ENCODE data around the gene TBCD. TPM values are rescaled to one million over a fixed set of nuclear protein-coding genes. Genes with fewer than 3 reads are reported as not detected.

The TBCD gene
- total and polyA plus RNA-seq, 2 donors (not counting 1 experiment from before 2014, with no cell fraction given), result 22.1 to 36.7 TPM

DNA sequence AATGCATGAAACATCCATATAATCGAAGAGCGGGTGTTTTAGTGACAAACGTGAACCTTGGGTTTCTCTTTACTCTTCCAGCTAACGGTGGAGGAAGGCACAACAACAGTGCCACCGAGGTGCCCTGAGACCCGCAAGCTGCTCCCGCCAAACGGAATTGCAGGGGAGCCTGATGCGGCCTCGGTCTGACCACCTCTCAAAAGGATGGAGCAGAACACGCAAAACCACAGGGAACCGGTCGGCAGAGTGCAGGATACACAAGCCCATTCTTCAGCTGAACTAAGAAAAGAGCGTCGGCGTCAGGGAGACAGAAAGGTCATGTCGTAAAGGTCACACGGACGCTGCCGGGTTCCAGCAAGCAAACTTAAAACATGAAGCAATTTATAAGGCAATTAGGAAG, 197.5 kb downstream of the TBCD start:
- H3K9ac ChIP-seq (ENCODE audit: insufficient read depth, low read length), result no peak overlapping the region
- H3K4me2 ChIP-seq (ENCODE audit: extremely low read depth, insufficient read depth, low read length), result no peak overlapping the region
- TF ChIP-seq EZH2 (IDR thresholded peaks at IDR 0.05; ENCODE audit: low read length, missing control alignments), result no peak
- TF ChIP-seq, protein P1, sequence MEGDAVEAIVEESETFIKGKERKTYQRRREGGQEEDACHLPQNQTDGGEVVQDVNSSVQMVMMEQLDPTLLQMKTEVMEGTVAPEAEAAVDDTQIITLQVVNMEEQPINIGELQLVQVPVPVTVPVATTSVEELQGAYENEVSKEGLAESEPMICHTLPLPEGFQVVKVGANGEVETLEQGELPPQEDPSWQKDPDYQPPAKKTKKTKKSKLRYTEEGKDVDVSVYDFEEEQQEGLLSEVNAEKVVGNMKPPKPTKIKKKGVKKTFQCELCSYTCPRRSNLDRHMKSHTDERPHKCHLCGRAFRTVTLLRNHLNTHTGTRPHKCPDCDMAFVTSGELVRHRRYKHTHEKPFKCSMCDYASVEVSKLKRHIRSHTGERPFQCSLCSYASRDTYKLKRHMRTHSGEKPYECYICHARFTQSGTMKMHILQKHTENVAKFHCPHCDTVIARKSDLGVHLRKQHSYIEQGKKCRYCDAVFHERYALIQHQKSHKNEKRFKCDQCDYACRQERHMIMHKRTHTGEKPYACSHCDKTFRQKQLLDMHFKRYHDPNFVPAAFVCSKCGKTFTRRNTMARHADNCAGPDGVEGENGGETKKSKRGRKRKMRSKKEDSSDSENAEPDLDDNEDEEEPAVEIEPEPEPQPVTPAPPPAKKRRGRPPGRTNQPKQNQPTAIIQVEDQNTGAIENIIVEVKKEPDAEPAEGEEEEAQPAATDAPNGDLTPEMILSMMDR (conservative IDR thresholded peaks at IDR 0.05 in 1 of 2, IDR thresholded peaks at IDR 0.05 in 1 of 2; ENCODE audit: low read depth in 1 of 2, low read length in 2 of 2), result no peak
- peaks cover 2% of the 10 kb centered on the region for H3K36me3 ChIP-seq (ENCODE audit: control insufficient read depth, insufficient read depth, low read length)
- H3K27ac ChIP-seq (ENCODE audit: insufficient read depth, low read length), result no peak overlapping the region
- no peak overlapping the region for H3K4me3 ChIP-seq (replicated peaks in 1 of 4; ENCODE audit: control extremely low read depth in 1 of 4, insufficient read depth in 1 of 4, low read depth in 3 of 4, low read length in 4 of 4)
- no peaks in the 10 kb centered on the region for H4K20me1 ChIP-seq (ENCODE audit: control insufficient read depth, extremely low read depth, insufficient read depth, low read length)
- no peak overlapping the region for H2AFZ ChIP-seq (ENCODE audit: low read length)
- DNase-seq (ENCODE audit: low read depth in 2 of 2), result no peak
- no peaks in the 10 kb centered on the region for H3K9me3 ChIP-seq (ENCODE audit: control insufficient read depth, insufficient read depth, low read depth, low read length)
- no peaks in the 10 kb centered on the region for H3K79me2 ChIP-seq (ENCODE audit: control insufficient read depth, insufficient read depth, low read length)
- no peaks in the 10 kb centered on the region for H3K4me1 ChIP-seq (ENCODE audit: control insufficient read depth, extremely low read depth, insufficient read depth, low read length)
- no peaks in the 10 kb centered on the region for H3K27me3 ChIP-seq (ENCODE audit: control insufficient read depth, insufficient read depth, low read length)

DNA sequence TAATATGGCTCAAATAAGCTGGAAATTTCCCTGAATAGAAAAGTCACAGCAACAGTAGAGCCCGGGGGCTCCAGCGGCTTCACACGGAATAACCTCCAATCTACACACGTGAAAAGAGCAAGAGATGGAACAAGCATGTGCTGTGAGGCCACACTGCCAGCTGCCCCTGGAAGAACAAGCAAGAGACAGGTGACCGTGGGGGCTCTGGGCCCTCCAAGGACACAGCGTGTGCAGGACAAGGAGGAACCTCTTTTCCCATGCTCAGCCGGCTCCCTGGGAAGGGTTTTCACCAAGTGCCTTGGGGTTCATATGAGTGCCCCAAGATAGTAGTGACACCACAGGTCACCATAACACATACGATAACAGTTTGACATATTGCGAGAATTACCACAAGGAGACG, 198.1 kb downstream of the TBCD start:
- Histone ChIP-seq H3K79me2 (ENCODE audit: control insufficient read depth, insufficient read depth, low read length) (no peaks in the 10 kb centered on the region), H3K9ac (ENCODE audit: insufficient read depth, low read length) (no peak overlapping the region), H3K27me3 (ENCODE audit: control insufficient read depth, insufficient read depth, low read length) (no peaks in the 10 kb centered on the region), H3K4me3 (replicated peaks in 1 of 4; ENCODE audit: control extremely low read depth in 1 of 4, insufficient read depth in 1 of 4, low read depth in 3 of 4, low read length in 4 of 4) (no peak overlapping the region), H2AFZ (ENCODE audit: low read length) (no peak overlapping the region), H3K4me1 (ENCODE audit: control insufficient read depth, extremely low read depth, insufficient read depth, low read length) (no peaks in the 10 kb centered on the region), H4K20me1 (ENCODE audit: control insufficient read depth, extremely low read depth, insufficient read depth, low read length) (no peaks in the 10 kb centered on the region), H3K9me3 (ENCODE audit: control insufficient read depth, insufficient read depth, low read depth, low read length) (no peaks in the 10 kb centered on the region), H3K27ac (ENCODE audit: insufficient read depth, low read length) (no peak overlapping the region), H3K36me3 (ENCODE audit: control insufficient read depth, insufficient read depth, low read length) (no peaks in the 10 kb centered on the region), H3K4me2 (ENCODE audit: extremely low read depth, insufficient read depth, low read length) (no peak overlapping the region)
- no peak for DNase-seq (ENCODE audit: low read depth in 2 of 2)
- no peak for TF ChIP-seq EZH2 (IDR thresholded peaks at IDR 0.05; ENCODE audit: low read length, missing control alignments)
- TF ChIP-seq, protein P1 (conservative IDR thresholded peaks at IDR 0.05 in 1 of 2, IDR thresholded peaks at IDR 0.05 in 1 of 2; ENCODE audit: low read depth in 1 of 2, low read length in 2 of 2), result no peak

DNA sequence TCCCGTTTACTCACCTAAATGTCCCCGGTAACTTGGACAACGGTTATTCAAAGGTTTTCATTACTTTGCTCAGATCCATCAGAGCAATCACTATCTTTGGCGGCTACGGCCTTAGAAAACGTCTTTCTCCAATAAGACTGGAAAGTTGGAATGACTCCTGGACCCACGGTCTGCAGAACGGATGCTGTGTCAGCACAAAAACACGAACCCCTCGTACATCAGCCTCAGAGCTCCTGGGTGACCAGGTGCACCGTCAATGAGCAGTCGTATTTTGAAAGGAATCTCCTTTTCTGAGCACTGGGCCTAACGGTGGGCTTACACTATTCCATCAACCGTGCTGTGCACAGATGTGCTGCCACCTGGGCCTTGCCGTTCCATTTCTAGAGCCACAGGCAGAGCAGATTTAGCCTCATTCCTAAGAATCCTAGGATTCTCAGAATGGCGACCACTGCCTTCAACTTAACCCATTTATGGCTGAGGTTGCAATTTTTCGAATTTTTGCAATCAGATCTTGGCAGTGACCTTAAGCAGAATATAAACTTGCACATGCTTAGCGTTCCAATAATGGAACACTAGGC, 198.7 kb downstream of the TBCD start:
- H3K27me3 ChIP-seq (ENCODE audit: control insufficient read depth, insufficient read depth, low read length), result no peaks in the 10 kb centered on the region
- no peak for DNase-seq (ENCODE audit: low read depth in 2 of 2)
- no peaks in the 10 kb centered on the region for H4K20me1 ChIP-seq (ENCODE audit: control insufficient read depth, extremely low read depth, insufficient read depth, low read length)
- H3K4me3 ChIP-seq (replicated peaks in 1 of 4; ENCODE audit: control extremely low read depth in 1 of 4, insufficient read depth in 1 of 4, low read depth in 3 of 4, low read length in 4 of 4), result no peak overlapping the region
- no peaks in the 10 kb centered on the region for H3K36me3 ChIP-seq (ENCODE audit: control insufficient read depth, insufficient read depth, low read length)
- no peak overlapping the region for H3K4me2 ChIP-seq (ENCODE audit: extremely low read depth, insufficient read depth, low read length)
- H3K4me1 ChIP-seq (ENCODE audit: control insufficient read depth, extremely low read depth, insufficient read depth, low read length), result no peaks in the 10 kb centered on the region
- no peak overlapping the region for H3K27ac ChIP-seq (ENCODE audit: insufficient read depth, low read length)
- no peaks in the 10 kb centered on the region for H3K79me2 ChIP-seq (ENCODE audit: control insufficient read depth, insufficient read depth, low read length)
- no peak overlapping the region for H3K9ac ChIP-seq (ENCODE audit: insufficient read depth, low read length)
- H3K9me3 ChIP-seq (ENCODE audit: control insufficient read depth, insufficient read depth, low read depth, low read length), result no peaks in the 10 kb centered on the region
- H2AFZ ChIP-seq (ENCODE audit: low read length), result no peak overlapping the region
- TF ChIP-seq, protein P1 (conservative IDR thresholded peaks at IDR 0.05 in 1 of 2, IDR thresholded peaks at IDR 0.05 in 1 of 2; ENCODE audit: low read depth in 1 of 2, low read length in 2 of 2), result no peak
- no peak for TF ChIP-seq EZH2 (IDR thresholded peaks at IDR 0.05; ENCODE audit: low read length, missing control alignments)

Data from fibroblast of lung (primary cell).